ENCODE measurements around the gene DNAH17. TPM values are rescaled to one million over a fixed set of nuclear protein-coding genes. Genes with fewer than 3 reads are reported as not detected.

DNAH17 gene
- total RNA-seq, 1 donor from 2014 or later = not detected

GRCh38 chr17:78495634-78496033 lies 81.6 kb downstream of the DNAH17 start:
- DNase-seq (ENCODE audit: low spot score) = no peak

- DNase-seq (ENCODE audit: low spot score) = no peak
Observed at GRCh38 chr17:78494696-78495330, 82.4 kb downstream of the DNAH17 start.

GRCh38 chr17:78493853-78494695 lies 83.1 kb downstream of the DNAH17 start:
- no peak for DNase-seq (ENCODE audit: low spot score)

GRCh38 chr17:78493450-78493849 lies 83.7 kb downstream of the DNAH17 start:
- no peak for DNase-seq (ENCODE audit: low spot score)

GRCh38 chr17:78492116-78492799 lies 84.9 kb downstream of the DNAH17 start:
- DNase-seq (ENCODE audit: low spot score) = no peak

GRCh38 chr17:78491236-78492115 lies 85.7 kb downstream of the DNAH17 start:
- DNase-seq (ENCODE audit: low spot score) = no peak

- DNase-seq (ENCODE audit: low spot score) = no peak
Observed at GRCh38 chr17:78490673-78491072, 86.5 kb downstream of the DNAH17 start.

- no peak for DNase-seq (ENCODE audit: low spot score)
Observed at GRCh38 chr17:78490156-78490555, 87.0 kb downstream of the DNAH17 start.

- no peak for DNase-seq (ENCODE audit: low spot score)
Observed at GRCh38 chr17:78488867-78489634, 88.1 kb downstream of the DNAH17 start.

GRCh38 chr17:78488156-78488555 lies 89.0 kb downstream of the DNAH17 start:
- no peak for DNase-seq (ENCODE audit: low spot score)

GRCh38 chr17:78486946-78487680 lies 90.1 kb downstream of the DNAH17 start:
- no peak for DNase-seq (ENCODE audit: low spot score)

- no peak for DNase-seq (ENCODE audit: low spot score)
Observed at GRCh38 chr17:78486228-78486802, 90.9 kb downstream of the DNAH17 start.

- DNase-seq (ENCODE audit: low spot score) = no peak
Observed at GRCh38 chr17:78485290-78486168, 91.7 kb downstream of the DNAH17 start.

GRCh38 chr17:78484271-78485246 lies 92.6 kb downstream of the DNAH17 start:
- no peak for DNase-seq (ENCODE audit: low spot score)

- DNase-seq (ENCODE audit: low spot score) = no peak
Observed at GRCh38 chr17:78479369-78479768, 97.8 kb downstream of the DNAH17 start.

- no peak for DNase-seq (ENCODE audit: low spot score)
Observed at GRCh38 chr17:78478757-78479297, 98.4 kb downstream of the DNAH17 start.
